Raji (cell line): ENCODE results near the gene CWF19L1.
A peak's percentile ranks its signal among the peaks of the same experiment; 100 is the strongest.

Experiments
- POLR2A ChIP-seq: IDR thresholded peaks from 2 replicates; pipeline ENCODE4 v1.6.1; 2011; ENCODE audit warnings: low read depth, low read length, control low read depth; ENCODE audit not compliant: insufficient read depth

The CWF19L1 gene

GRCh38 chr10:100267239-100268104 lies at the start of gene CWF19L1:
CWF19L1 (minus strand) TSS chr10:100267638; CDS start chr10:100267593, 45 bp downstream.
- TF ChIP-seq POLR2A, result peak; percentile 69

DNA sequence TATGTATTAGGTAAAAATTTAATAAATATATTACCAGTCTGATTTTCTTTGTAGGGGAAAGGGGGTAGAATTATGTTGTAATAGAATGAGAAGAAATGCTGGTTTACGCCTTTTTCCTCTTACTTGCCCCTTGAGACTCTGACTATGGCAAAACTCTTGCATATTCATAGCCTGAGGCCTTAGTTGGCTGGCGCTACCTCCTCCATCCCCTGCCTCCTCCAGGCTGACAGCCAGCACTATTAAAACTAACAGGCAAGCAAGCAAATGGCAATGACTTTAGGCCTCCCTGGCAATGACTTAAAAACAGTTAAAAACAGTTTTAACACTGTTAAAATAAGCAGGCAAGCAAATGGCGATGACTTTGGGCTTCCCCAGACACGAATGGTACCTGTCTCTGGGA lies 48.2 kb upstream of the CWF19L1 start:
- TF ChIP-seq POLR2A, result no peak

GRCh38 chr10:100311298-100311697 lies 43.9 kb upstream of the CWF19L1 start:
- TF ChIP-seq POLR2A, result no peak

DNA sequence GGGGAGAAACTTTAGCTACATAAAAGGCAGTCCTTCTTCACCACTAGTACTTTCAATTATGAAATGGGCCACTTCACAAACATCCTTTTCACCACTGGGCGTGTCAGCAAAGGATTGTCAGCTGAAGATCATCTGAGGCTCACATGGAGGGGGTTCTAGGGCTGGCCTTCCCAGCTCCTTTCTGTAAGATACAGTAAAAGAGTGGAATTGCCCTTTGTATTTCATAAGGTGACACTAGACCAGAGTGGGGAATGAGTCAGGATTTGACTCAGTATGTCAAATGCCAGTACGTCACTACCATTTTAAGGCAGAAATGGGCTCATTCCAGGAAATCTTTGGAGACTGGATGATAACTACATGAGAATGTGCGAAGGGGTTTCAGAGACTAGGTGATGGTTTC lies 40.2 kb upstream of the CWF19L1 start:
- no peak for TF ChIP-seq POLR2A

DNA sequence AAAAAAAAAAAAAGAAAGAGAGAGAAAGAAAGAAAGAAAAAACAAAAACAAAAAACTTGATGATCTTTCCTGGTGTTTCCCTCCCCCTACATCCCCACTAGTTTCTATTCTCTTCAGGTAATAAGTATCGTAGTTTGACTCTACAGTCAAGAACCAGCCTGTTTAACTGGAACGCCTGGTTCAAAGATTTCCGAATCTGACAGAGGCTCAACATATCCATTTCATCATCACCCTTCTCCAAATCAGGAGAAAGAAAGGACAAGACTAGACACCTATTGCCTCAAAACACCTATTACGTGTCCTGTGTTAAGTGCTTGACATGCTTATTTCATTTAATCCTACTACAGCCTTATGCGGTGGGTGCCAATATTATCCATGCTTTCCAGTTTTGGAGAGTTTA lies 39.4 kb upstream of the CWF19L1 start:
- no peak for TF ChIP-seq POLR2A

GRCh38 chr10:100304414-100304813 lies 37.0 kb upstream of the CWF19L1 start:
- TF ChIP-seq POLR2A, result no peak

DNA sequence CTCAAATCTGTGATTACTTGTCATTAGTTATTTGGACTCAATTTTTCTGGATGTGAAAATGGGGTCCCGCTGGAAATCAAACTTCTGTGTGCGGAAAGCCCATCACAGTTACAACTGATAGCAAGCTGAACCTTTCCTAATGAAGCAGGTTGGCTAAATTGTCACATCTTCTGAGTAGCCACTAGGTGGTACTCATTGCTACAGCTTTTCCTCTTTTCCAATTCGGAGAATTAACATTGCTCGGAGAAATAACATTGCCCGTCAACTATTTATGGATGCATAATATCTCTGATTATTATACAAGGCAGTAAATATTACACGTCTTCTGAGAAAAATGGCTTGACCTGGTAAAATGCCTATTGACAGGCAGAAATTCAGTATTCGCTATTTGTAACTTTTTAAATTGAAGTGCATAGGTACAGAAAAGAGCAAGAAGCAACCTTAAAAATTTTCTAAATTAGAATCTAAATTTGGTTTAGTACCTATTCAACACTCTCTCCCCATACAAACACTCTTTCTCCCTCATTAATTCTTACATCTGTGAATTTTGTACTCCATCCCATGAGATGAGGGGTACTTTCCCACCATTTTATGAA lies 36.4 kb upstream of the CWF19L1 start:
- no peak for TF ChIP-seq POLR2A

DNA sequence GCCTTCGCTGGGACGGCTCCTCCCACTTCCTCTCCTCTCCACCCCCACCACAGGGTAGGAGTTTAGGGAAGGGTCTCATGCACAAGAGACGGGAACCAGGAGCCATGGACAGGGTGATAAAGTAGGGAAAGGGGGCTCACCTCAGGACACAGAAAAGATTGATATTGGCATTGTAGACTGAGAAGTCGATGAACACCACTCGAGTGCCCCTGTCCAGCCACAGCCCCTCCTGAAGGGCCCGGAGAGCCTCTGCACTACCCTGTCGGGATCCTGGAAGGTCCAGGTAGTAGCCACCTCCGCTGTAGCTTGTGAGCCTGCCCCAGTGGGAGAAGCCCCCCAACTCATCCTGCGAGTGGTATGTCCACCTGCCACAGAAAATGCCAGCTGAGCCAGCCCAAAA lies 29.8 kb upstream of the CWF19L1 start:
- TF ChIP-seq POLR2A, result no peak

DNA sequence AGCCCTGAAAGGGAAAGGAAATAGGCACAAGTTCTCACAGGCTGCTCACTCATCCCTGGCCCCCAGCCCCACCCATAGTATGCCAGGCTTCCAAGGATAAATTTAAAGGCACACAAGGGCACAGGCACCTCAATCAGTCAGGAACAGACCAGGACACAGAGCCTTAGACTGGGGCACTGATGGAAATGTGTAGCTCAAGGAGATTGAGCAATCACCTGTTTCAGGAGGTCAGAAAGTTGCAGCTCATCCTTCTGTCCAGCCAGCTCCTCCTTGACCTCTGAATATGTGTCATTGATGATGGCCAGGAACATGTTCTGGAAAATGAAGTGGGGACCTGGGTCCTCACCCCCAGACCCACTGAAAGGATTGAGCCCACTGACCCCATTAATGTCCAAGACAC lies 25.6 kb upstream of the CWF19L1 start:
- no peak for TF ChIP-seq POLR2A

DNA sequence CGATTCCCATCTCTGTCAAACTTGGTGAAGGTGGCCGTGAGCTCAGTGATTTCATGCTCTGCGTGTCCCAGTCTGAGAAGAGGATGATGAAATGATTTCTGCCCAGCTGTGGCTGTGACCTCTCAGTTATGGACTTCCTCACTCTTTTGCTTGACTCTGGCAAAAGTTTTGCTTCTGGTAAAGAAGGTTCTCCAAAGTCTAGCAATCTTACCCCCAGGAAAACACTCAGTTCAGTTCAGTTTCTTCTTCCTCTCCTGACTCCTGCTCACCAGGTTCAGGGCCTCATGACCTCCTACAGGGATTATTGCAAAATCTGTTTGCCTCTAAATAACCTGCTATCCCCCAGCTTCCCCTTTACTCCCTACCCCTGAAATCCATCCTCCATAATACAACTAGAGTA lies 23.9 kb upstream of the CWF19L1 start:
- no peak for TF ChIP-seq POLR2A

GRCh38 chr10:100289641-100290040 lies 22.2 kb upstream of the CWF19L1 start:
- TF ChIP-seq POLR2A, result no peak

- TF ChIP-seq POLR2A, result no peak
These were observed 20.8 kb upstream of the CWF19L1 start for GRCh38 chr10:100288196-100288595.

DNA sequence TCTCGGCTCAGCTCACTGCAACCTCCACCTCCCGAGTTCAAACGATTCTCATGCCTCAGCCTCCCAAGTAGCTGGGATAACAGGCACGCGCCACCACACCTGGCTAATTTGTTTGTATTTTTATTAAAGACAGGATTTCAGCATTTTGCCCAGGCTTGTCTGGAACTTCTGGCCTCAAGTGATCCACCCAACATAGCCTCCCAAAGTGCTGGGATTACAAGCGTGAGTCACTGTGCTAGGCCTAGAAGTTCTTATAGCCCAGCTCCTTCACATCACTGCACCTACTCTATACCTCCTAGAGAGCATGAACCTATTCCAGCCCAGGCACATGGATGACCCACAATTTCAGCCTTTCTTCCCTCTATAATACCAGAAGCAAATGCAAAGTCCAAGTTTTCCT lies 20.3 kb upstream of the CWF19L1 start:
- TF ChIP-seq POLR2A, result no peak

DNA sequence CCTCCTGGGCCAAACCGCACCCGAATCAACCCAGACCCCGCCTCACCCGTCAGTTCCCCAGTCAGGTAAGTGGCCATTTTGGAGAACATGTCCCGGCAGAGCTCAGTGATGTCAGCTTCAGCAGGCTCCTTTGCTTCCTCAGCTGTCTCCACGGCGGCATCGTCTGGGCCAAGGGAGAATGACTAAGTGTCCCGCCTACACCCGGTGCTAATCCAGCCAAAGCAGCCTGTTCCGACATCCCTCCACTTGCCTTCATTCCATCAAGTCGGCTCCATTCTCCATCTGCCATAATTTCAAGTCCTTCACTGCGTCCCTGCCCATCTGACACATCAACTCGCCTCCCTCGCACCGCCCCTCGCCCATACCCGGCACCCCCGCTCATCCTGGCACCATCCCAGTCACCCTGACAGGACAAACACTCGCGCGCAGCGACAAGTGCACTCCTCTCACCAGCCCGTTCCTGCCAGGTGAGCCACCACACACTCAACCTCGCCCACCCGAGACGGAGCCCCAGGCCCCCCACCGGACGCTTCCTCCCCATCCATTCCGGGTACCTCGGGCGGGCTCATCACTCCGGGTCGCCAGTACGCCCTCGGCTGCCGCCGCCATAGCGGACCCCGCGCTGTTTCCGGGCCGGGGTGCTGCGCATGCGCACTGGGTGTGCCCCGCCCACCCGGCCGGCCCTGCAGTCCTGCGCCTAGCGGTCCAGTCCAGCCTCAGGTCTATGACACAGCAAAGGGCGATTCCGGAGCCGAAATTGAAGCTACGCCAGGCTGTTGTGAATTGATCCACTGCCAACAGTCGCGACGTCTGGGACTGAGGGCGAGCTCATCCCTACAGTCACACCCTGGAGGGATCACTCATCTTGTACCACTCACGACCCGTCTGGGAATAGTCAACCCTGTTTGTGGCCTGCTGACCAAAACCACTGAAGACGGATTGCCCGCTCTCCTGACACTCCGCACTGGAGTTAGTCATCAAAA lies 18.9 kb upstream of the CWF19L1 start, which contains the start of gene BLOC1S2:
BLOC1S2 (minus strand) TSS at position 630 of the 983 bp plus-strand sequence; CDS start at position 609, 21 bp downstream.
- peak; percentile 93 for TF ChIP-seq POLR2A

- TF ChIP-seq POLR2A, result no peak
These were observed 15.5 kb upstream of the CWF19L1 start for GRCh38 chr10:100282907-100283306.
